GM12875 (cell line): Measurements from ENCODE around the gene KDM4F.
"Not testable (repeated sequence)": the region's sequence is repeated elsewhere in the genome, so short reads cannot be mapped to it uniquely, and the experiment has no call there.

Source experiments
- H3K4me3 ChIP-seq: one replicate; pipeline ENCODE4 v1.5.1; 2011; ENCODE audit warnings: low read depth, low read length, control low read depth
- TF ChIP-seq, protein P1 (sequence below): IDR thresholded peaks from 2 replicates; pipeline ENCODE4 v1.5.1; 2011; ENCODE audit warnings: low read depth, mild to moderate bottlenecking, control low read depth, inconsistent platforms, low read length, moderate library complexity, borderline replicate concordance; ENCODE audit not compliant: insufficient read depth

The KDM4F gene

GRCh38 chr11:95049122-95049521, at the start of gene KDM4F:
Gene KDM4F (plus strand): TSS chr11:95049422.
- not testable (repeated sequence) for H3K4me3 ChIP-seq

DNA sequence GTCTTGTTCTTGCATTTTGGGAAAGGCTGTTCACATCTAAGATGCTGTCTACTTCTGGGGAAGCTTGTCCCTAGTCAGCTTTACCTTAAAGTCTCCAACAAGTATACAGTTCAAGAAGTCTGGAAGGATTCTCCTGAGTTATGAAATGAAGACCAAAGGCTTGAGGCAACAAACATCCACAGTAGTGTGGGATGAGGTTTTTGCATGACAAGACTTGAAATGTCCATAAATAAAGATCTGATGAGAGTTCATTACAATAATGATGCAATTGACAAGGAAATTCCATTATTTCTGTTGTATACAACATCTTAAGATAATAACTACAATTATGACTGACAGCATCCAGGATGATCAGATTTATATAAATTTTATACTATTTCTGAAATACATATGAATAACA, 45.5 kb upstream of the KDM4F start:
- TF ChIP-seq, protein P1, sequence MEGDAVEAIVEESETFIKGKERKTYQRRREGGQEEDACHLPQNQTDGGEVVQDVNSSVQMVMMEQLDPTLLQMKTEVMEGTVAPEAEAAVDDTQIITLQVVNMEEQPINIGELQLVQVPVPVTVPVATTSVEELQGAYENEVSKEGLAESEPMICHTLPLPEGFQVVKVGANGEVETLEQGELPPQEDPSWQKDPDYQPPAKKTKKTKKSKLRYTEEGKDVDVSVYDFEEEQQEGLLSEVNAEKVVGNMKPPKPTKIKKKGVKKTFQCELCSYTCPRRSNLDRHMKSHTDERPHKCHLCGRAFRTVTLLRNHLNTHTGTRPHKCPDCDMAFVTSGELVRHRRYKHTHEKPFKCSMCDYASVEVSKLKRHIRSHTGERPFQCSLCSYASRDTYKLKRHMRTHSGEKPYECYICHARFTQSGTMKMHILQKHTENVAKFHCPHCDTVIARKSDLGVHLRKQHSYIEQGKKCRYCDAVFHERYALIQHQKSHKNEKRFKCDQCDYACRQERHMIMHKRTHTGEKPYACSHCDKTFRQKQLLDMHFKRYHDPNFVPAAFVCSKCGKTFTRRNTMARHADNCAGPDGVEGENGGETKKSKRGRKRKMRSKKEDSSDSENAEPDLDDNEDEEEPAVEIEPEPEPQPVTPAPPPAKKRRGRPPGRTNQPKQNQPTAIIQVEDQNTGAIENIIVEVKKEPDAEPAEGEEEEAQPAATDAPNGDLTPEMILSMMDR, result no peak
- H3K4me3 ChIP-seq, result no peak overlapping the region

GRCh38 chr11:95005642-95006041, 43.6 kb upstream of the KDM4F start:
- no peak overlapping the region for H3K4me3 ChIP-seq
- TF ChIP-seq, protein P1, result no peak

- H3K4me3 ChIP-seq, result no peak overlapping the region
- TF ChIP-seq, protein P1, result no peak
These were observed 37.8 kb upstream of the KDM4F start for GRCh38 chr11:95011376-95011775.

GRCh38 chr11:95014184-95014821, 34.9 kb upstream of the KDM4F start:
- H3K4me3 ChIP-seq, result no peak overlapping the region
- TF ChIP-seq, protein P1, result no peak

DNA sequence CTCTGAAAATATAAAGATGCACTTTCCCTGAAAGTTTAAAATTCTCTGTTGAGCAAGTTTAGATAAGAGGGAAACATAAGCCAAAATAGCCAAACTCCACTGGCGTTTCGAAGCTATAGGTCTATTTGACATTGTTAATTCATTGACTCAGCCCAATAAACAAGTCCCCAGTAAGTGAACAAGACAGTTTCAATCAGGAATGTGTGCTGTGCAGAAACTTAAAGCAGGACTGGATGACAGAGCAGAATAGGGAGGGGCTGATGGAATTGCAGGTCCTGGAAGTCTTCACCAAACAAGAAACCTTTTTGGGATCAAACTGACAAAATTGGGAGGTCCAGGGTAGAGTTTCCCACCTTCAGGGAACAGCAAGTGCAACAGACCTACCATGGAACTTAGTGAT, 33.1 kb upstream of the KDM4F start:
- TF ChIP-seq, protein P1, result no peak

GRCh38 chr11:95021468-95021867, 27.8 kb upstream of the KDM4F start:
- not testable (repeated sequence) for H3K4me3 ChIP-seq

More for the DNA sequence above, 33.1 kb upstream of the KDM4F start:
- no peak overlapping the region for H3K4me3 ChIP-seq

DNA sequence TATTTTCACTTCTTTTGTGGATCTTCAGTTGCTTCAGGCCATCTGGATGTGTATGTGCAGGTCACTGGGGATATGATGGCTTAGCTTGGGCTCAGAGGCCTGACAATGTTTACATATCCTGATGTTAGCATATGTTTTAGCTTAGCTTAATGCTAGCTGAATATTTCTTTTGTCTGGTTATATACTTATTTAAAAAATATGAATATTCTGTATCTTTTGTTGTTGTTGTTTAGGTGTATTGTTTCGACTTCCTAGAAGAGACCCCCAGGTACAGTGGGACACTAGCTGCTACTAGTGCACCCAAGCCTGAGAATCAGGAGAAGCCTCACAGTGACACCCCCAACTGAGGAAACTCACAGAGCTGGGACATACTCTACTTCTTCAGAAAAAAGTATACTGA, 24.3 kb upstream of the KDM4F start, which contains the start of gene KDM4E:
KDM4E (plus strand) TSS at position 301 of the 400 bp plus-strand sequence. CDS start 300 bp downstream, outside the sequence.
- no peak within 1 kb of the TSS for H3K4me3 ChIP-seq
- TF ChIP-seq, protein P1, result no peak

DNA sequence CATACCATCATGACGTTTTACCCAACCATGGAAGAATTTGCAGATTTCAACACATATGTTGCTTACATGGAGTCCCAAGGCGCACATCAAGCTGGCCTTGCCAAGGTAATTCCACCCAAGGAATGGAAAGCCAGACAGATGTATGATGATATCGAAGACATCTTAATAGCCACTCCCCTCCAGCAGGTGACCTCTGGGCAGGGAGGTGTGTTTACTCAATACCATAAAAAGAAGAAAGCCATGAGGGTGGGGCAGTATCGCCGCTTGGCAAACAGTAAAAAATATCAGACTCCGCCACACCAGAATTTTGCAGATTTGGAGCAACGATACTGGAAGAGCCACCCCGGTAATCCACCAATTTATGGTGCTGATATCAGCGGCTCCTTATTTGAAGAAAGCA, 23.6 kb upstream of the KDM4F start:
- not testable (repeated sequence) for H3K4me3 ChIP-seq
